ENCODE data around the gene ADGRA1.

The ADGRA1 gene

GRCh38 chr10:133113146-133113830 lies 25.6 kb downstream of the ADGRA1 start:
- no peak for TF ChIP-seq CTCF (IDR thresholded peaks at IDR 0.05; ENCODE audit: low read depth, low read length, missing control alignments)
- DNase-seq (ENCODE audit: low read depth) = no peak
- in situ Hi-C loops (cut with HindIII; ENCODE audit: low sequenced_read_pairs) = no loop called here
- no peak overlapping the region for H3K4me3 ChIP-seq (ENCODE audit: low read depth, low read length)

GRCh38 chr10:133113847-133114246 lies 26.1 kb downstream of the ADGRA1 start:
- in situ Hi-C loops (cut with HindIII; ENCODE audit: low sequenced_read_pairs) = no loop called here
- no peak for DNase-seq (ENCODE audit: low read depth)
- no peak overlapping the region for H3K4me3 ChIP-seq (ENCODE audit: low read depth, low read length)
- no peak for TF ChIP-seq CTCF (IDR thresholded peaks at IDR 0.05; ENCODE audit: low read depth, low read length, missing control alignments)

GRCh38 chr10:133114251-133114650 lies 26.5 kb downstream of the ADGRA1 start:
- no peak overlapping the region for H3K4me3 ChIP-seq (ENCODE audit: low read depth, low read length)
- no peak for DNase-seq (ENCODE audit: low read depth)
- in situ Hi-C loops (cut with HindIII; ENCODE audit: low sequenced_read_pairs) = no loop called here
- no peak for TF ChIP-seq CTCF (IDR thresholded peaks at IDR 0.05; ENCODE audit: low read depth, low read length, missing control alignments)

GRCh38 chr10:133114726-133115452 lies 27.2 kb downstream of the ADGRA1 start:
- in situ Hi-C loops (cut with HindIII; ENCODE audit: low sequenced_read_pairs) = no loop called here
- no peak for DNase-seq (ENCODE audit: low read depth)
- no peak for TF ChIP-seq CTCF (IDR thresholded peaks at IDR 0.05; ENCODE audit: low read depth, low read length, missing control alignments)
- H3K4me3 ChIP-seq (ENCODE audit: low read depth, low read length) = no peak overlapping the region

- in situ Hi-C loops (cut with HindIII; ENCODE audit: low sequenced_read_pairs) = no loop called here
- H3K4me3 ChIP-seq (ENCODE audit: low read depth, low read length) = no peak overlapping the region
- DNase-seq (ENCODE audit: low read depth) = no peak
- TF ChIP-seq CTCF (IDR thresholded peaks at IDR 0.05; ENCODE audit: low read depth, low read length, missing control alignments) = no peak
Measured at GRCh38 chr10:133115453-133115842, 27.7 kb downstream of the ADGRA1 start.

- no peak for TF ChIP-seq CTCF (IDR thresholded peaks at IDR 0.05; ENCODE audit: low read depth, low read length, missing control alignments)
- in situ Hi-C loops (cut with HindIII; ENCODE audit: low sequenced_read_pairs) = no loop called here
- no peak overlapping the region for H3K4me3 ChIP-seq (ENCODE audit: low read depth, low read length)
- DNase-seq (ENCODE audit: low read depth) = no peak
Measured at GRCh38 chr10:133115976-133116375, 28.3 kb downstream of the ADGRA1 start.
